ENCODE measurements around the gene PRDM11. TPM values are rescaled to one million over a fixed set of nuclear protein-coding genes. Genes with fewer than 3 reads are reported as not detected.

Gene PRDM11
- total RNA-seq, 1 experiment from 2014 or later: 12.6 TPM

DNA sequence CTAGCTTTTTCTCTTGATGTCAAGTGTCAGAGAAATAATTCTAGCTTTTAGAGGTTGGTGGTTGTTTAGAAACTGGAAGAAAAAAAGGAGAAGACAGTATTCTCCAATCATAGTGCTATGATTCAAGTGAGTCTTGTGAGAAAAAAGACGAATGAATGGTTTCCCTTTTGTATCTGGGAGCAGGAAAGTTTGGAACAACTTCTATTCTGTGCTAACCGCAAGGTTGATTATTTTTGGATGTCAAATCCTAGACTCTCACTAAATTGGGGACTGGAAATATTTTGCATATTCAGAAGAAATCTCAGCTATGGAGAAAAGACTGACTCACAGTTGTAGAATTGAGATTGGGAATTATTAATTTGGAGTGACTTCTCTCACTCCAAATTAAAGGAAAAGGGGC, 70.5 kb downstream of the PRDM11 start:
- CTCF ChIA-PET: no interaction called here
- Histone ChIP-seq H3K27me3 (replicated peaks; ENCODE audit: insufficient read depth, low read depth, low read length, poor library complexity) (no peaks in the 10 kb centered on the region), H3K9me3 (ENCODE audit: low read depth, low read length, poor library complexity, severe bottlenecking) (no peaks in the 10 kb centered on the region), H3K4me3 (ENCODE audit: low read depth, low read length, poor library complexity, severe bottlenecking) (no peak overlapping the region), H3K27ac (ENCODE audit: low read depth, low read length, poor library complexity, severe bottlenecking) (no peak overlapping the region), H3K36me3 (ENCODE audit: insufficient read depth, low read length, poor library complexity, severe bottlenecking) (no peaks in the 10 kb centered on the region), H3K4me1 (ENCODE audit: insufficient read depth, low read length, poor library complexity, severe bottlenecking) (no peaks in the 10 kb centered on the region)
- POLR2A ChIA-PET (ENCODE audit: low non-redundant PET): no interaction called here
- no TSS peak for BruUV-seq (replicated peaks)
- intact Hi-C loops (cut with micrococcal nuclease; ENCODE audit: unreplicated experiment): no loop called here
- DNase-seq (ENCODE audit: low spot score): no peak
- no peak for TF ChIP-seq EZH2 (IDR thresholded peaks at IDR 0.05; ENCODE audit: borderline replicate concordance, low read depth, low read length, poor library complexity, severe bottlenecking)
- TF ChIP-seq, protein P1, sequence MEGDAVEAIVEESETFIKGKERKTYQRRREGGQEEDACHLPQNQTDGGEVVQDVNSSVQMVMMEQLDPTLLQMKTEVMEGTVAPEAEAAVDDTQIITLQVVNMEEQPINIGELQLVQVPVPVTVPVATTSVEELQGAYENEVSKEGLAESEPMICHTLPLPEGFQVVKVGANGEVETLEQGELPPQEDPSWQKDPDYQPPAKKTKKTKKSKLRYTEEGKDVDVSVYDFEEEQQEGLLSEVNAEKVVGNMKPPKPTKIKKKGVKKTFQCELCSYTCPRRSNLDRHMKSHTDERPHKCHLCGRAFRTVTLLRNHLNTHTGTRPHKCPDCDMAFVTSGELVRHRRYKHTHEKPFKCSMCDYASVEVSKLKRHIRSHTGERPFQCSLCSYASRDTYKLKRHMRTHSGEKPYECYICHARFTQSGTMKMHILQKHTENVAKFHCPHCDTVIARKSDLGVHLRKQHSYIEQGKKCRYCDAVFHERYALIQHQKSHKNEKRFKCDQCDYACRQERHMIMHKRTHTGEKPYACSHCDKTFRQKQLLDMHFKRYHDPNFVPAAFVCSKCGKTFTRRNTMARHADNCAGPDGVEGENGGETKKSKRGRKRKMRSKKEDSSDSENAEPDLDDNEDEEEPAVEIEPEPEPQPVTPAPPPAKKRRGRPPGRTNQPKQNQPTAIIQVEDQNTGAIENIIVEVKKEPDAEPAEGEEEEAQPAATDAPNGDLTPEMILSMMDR (conservative IDR thresholded peaks at IDR 0.05; ENCODE audit: low read depth, low read length): no peak

DNA sequence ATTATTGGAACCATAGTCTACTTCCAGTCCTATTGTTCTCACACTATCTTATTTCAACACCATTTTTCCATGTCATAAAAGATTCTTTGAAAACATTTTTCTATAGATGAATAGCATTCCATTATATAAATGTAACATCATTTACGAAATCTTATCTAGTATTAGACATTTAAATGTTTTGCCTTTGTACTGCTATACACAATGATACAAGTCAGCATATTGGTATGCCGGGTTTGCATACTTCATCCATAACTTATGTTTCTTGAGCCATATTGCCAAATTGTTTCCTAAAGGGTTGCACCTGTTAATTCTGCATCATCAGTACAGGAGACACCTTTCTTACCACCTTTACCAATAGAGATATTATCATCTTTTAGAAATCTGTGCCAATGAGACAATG, 71.6 kb downstream of the PRDM11 start:
- CTCF ChIA-PET: no interaction called here
- intact Hi-C loops (cut with micrococcal nuclease; ENCODE audit: unreplicated experiment): no loop called here
- no peak for TF ChIP-seq EZH2 (IDR thresholded peaks at IDR 0.05; ENCODE audit: borderline replicate concordance, low read depth, low read length, poor library complexity, severe bottlenecking)
- TF ChIP-seq, protein P1 (conservative IDR thresholded peaks at IDR 0.05; ENCODE audit: low read depth, low read length): no peak
- Histone ChIP-seq H3K4me3 (ENCODE audit: low read depth, low read length, poor library complexity, severe bottlenecking) (no peak overlapping the region), H3K27ac (ENCODE audit: low read depth, low read length, poor library complexity, severe bottlenecking) (no peak overlapping the region), H3K4me1 (ENCODE audit: insufficient read depth, low read length, poor library complexity, severe bottlenecking) (no peaks in the 10 kb centered on the region), H3K36me3 (ENCODE audit: insufficient read depth, low read length, poor library complexity, severe bottlenecking) (no peaks in the 10 kb centered on the region), H3K9me3 (ENCODE audit: low read depth, low read length, poor library complexity, severe bottlenecking) (no peaks in the 10 kb centered on the region), H3K27me3 (replicated peaks; ENCODE audit: insufficient read depth, low read depth, low read length, poor library complexity) (no peaks in the 10 kb centered on the region)
- POLR2A ChIA-PET (ENCODE audit: low non-redundant PET): no interaction called here
- no TSS peak for BruUV-seq (replicated peaks)
- no peak for DNase-seq (ENCODE audit: low spot score)

DNA sequence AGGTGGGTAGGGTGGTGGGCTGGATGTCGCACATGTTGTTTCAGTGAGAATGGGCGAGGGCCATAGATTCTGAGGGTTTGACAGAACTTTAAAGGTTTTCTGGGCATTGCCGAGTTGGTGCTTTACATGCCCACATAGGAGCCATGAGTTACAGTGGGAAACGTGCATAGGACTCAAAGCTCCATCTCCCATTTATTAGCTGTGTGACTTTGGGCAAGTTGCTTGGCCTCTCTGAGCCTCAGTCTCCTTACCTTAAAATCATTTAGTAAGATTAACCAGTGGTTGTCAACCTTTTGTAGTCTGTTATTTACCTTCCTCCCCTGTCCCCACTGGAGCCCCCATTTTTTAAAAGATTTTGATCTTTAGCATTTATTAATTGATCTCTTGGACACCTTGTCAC, 72.3 kb downstream of the PRDM11 start:
- no peaks in the 10 kb centered on the region for H3K27me3 ChIP-seq (replicated peaks; ENCODE audit: insufficient read depth, low read depth, low read length, poor library complexity)
- no peaks in the 10 kb centered on the region for H3K9me3 ChIP-seq (ENCODE audit: low read depth, low read length, poor library complexity, severe bottlenecking)
- ChIA-PET CTCF (no interaction called here), POLR2A (ENCODE audit: low non-redundant PET) (no interaction called here)
- no TSS peak for BruUV-seq (replicated peaks)
- DNase-seq (ENCODE audit: low spot score): no peak
- H3K36me3 ChIP-seq (ENCODE audit: insufficient read depth, low read length, poor library complexity, severe bottlenecking): no peaks in the 10 kb centered on the region
- no peak overlapping the region for H3K27ac ChIP-seq (ENCODE audit: low read depth, low read length, poor library complexity, severe bottlenecking)
- no peak overlapping the region for H3K4me3 ChIP-seq (ENCODE audit: low read depth, low read length, poor library complexity, severe bottlenecking)
- H3K4me1 ChIP-seq (ENCODE audit: insufficient read depth, low read length, poor library complexity, severe bottlenecking): no peaks in the 10 kb centered on the region
- intact Hi-C loops (cut with micrococcal nuclease; ENCODE audit: unreplicated experiment): no loop called here
- TF ChIP-seq EZH2 (IDR thresholded peaks at IDR 0.05; ENCODE audit: borderline replicate concordance, low read depth, low read length, poor library complexity, severe bottlenecking): no peak
- TF ChIP-seq, protein P1 (conservative IDR thresholded peaks at IDR 0.05; ENCODE audit: low read depth, low read length): no peak

Measured in A673 (cell line).